GM21423 (cell line): Measurements from ENCODE around the gene HGFAC.

Experiments
- ATAC-seq: cut with Tn5 transposase; IDR thresholded peaks from one replicate; pipeline ENCODE4 v1.9.1; 2021; ENCODE audit warnings: mild to moderate bottlenecking, moderate library complexity; ENCODE audit not compliant: unreplicated experiment

HGFAC gene

DNA sequence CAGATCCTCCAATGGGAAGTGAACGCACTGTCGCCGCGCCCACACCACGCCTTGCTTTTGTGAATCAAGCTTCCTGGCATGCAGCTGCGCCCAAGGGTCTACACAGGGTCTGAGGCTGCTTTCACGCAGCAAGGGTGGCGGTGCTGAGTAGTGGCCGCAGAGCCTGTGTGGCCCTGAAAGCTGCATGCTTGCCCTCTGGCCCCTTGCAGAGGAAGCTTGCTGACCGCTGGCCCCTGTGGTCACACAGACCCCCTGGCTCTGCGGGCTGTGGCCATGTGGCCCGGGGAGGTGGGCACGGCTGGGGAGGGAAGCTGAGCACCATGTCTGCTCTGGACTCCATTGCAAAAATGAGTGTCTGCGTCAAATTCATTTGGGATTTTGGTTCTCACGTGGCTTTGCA, 30.1 kb downstream of the HGFAC start:
- no peak for ATAC-seq

DNA sequence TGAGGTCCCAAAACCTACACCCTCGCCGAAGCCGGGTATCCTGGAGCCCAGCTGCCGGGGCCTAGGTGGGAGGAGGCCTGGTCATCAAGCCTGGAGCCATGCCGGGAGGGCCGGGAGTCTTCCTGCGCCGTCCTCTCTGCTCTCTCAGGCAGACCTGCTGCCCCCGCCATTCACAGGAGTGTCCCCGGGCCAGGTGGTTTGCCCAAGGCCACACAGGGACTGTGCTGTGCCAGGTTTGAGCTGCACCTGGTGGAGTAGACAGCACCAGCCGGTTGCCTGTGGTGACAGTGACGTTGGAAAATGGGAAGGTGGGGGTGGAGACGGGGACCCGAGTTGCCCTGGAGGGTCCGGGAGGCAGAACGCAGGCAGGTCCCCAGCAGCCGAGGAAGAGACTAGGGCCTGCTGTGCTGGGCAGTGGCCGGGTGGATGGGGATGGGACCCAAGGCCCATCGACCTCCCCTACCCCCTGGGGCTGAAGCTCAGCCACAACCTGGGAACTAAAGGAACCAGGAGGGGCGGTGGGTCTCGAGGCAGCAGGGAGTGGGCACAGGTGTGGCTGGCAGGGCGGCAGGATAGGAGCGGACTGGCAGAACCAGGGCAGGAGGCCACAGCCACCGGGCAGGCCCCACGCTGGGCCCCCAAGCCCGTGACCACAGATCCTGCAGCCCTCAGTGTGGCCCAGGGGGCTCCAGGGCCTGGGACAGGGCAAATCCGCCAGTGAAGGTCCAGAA, 30.8 kb downstream of the HGFAC start:
- ATAC-seq: no peak

DNA sequence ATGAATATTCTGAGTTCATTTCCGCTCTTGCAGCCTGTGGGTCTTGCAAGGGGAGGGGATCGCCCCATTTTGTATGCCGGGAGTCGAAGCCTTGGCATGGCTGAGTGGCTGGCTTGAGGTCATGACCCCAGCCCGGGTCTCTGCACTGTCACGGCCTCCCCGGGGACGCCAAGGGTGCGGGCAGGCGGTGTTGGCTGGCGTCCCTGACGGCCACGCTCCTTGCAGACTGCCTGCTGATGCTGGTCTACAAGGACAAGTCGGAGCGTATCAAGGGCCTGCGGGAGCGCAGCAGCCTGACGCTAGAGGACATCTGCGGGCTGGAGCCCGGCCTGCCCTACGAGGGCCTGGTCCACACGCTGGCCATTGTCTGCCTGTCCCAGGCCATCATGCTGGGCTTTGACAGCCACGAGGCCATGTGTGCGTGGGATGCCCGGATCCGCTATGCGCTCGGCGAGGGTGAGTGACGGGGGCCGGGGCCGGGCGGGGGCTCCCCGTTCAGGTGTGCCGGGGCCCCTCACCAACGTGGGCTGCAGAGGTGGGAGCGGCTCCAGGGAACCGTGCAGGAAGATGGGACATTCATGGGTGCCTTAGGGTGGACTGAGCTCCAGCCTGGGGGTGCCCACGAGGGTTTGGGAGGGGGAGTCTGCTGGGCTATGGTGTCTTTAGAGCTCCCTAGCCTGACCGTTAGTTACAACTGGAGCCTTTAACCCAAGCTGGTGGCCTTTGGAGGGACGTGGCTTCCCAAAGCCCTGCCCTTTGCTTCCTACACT, 31.6 kb downstream of the HGFAC start:
- no peak for ATAC-seq

DNA sequence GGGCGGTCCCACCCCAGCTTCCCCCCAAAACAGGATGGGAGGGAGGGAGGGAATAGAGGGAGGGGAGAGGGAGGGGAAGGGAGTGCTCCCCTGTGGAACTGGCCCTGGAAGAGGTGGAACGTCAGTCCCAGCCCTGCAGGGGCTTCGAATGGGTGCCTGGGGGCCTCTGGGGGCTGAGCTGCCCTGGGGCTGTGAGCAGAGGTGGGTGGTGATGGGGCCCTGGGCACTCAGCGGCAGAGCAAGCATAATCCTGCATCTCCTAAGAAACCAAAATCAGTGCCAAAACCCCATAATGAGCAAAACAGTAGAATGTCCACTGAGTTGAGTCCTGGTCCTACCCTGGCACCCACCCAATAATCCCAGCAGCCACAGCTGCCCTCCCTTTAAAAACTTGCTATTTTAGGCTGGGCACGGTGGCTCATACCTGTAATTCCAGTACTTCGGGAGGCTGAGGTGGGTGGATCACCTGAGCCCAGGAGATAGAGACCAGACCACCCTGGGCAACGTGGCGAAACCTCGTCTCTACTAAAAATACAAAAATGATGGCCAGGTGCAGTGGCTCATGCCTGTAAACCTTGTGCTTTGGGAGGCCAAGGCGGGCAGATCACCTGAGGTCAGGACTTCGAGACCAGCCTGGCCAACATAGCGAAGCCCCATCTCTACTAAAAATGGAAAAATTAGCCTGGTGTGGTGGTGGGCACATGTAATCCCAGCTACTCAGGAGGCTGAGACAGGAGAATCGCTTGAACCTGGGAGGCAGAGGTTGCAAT, 32.4 kb downstream of the HGFAC start:
- no peak for ATAC-seq

DNA sequence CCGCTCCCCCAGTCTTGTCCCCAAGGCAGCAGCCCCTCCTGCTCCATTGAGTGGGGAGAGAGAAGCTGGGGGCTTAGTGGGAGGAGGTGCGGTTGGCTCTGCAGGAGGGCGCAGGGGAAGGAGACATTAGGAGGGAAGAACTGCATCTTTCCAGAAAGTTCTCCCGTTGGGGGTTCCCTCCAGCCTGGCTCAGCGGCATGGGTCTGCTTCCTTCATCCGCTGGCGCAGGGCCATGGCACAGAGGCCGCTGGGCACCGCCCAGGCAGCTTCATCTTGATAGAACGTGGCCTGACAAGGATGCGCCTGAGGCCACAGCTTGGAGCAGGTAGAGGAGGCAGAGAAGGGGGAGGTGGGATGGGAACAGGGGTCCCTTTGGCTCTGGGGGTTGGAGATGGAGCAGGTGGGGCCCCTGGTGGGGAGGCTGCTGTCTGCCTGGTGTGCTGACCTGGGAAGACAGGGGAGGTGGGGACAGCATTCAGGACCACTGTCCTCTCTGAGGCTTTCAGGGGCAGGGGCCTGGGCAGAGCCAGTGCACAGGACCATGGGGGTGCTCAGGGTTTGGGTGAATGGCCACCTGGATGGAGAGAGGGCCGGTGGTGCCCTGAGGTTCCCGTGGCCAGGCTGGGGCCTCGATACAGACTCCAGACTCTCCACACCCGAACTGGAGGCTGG, 33.4 kb downstream of the HGFAC start:
- ATAC-seq: no peak

DNA sequence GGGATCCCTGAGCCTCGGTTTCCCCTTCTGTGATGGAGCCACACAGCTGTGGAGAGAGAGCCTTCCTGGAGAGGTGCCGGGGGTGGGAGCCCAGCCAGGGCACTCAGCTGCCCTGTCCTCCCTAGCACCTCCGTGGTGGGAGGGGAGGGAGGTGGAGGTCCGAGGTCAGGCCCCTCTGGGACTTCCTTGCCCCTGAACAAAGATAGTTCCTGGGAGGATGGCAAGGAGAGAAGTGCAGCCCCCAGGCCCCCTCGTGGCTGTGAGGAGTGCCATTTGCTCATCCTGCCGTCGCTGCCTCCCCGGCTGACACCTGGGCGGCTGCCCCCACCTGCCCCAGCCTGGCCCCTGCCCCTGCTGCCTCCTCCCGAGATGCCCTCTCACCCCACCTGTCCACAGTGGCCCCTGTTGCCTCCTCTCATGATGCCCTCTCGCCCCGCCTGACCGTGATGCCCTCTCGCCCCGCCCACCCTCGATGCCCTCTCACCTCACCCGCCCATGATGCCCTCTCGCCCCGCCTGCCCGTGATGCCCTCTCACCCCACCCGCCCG, 34.0 kb downstream of the HGFAC start:
- no peak for ATAC-seq

DNA sequence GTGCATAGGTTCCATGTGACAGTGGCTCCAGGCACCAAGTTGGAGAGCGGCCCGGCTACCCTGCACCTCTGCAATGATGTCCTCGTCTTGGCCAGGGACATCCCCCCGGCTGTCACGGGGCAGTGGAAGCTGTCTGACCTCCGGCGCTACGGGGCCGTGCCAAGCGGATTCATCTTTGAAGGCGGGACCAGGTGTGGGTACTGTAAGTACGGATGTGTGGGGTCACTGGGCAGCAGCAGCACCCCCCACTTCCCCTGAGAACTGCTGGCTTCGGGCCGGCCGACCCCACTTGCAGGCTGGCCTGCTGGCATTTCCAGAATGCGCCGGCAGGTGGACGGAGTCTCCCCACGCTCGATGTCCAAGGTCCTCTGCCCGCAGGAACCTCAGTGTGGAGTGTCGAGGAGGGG, 34.6 kb downstream of the HGFAC start:
- no peak for ATAC-seq

DNA sequence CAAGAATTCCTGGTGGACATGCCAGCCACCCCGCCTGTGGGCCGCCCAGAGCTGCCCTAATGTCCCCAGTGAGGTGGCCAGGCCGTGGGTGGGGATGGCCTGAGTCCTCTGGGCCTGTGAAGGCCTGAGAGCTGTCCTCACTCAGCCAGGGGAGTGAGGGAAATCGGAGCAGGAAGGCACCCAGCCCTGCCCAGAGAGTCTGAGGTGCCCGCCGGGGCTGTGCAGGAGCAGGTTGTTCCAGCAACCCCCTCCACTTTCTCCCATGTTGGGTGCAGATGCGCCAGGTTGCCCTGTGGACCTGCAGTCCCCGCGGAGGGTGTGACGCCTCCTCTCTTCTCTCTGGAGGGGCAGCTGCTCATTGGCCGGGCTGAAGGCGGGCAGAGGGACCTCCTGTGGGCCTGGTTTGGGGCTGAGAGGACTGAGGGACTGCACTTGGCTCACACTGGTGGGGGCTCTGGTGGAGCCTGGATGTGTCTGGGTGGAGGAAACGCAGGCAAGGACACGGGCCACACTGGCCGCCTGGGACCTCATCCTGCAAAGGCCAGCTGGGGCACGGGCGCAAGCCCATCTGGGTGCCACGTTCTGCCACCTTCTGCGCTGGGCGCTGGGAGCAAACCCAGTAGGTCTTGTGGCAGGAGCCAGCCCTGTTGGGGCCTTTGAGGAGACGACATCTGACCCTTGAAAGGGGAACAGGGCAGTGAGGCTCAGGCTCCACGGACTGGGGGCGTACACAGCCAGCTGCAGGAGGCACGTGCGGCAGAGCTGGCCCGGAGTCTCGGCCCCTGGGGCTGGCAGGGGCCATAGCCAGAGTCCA, 35.4 kb downstream of the HGFAC start:
- ATAC-seq: no peak

DNA sequence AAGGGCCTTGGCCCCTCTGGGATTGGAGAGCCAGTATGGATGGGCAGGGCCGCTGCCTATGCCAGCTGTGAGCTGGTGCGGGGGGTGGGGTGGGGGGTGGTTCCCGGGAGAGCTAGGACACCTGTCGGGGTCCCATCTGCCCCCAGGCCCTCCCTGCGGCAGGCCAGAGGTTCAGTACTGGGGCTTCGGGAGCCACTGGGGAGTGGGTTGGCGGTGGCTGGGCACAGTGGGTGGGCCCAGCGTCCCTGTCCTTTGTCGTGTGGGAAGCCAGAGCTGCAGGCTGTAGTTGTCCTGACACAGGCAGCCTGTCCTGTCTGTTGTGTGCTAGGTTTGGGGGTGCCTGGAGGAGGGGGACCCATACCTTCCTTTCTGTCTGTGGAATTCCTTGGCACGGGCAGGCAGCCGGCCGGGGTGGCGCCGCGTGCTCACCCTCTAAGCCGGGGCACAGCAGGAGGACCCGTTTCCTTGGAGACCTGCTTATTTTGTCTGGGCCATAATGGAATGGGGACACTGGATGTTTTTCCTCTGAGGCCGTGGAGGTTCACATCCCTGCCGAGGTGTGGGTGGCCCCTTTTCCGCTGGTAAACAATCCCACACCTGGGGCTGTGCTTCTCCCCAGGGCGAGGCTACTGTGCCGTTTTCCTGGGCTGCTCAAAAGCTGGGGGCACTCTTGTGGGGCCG, 36.1 kb downstream of the HGFAC start:
- ATAC-seq: no peak

DNA sequence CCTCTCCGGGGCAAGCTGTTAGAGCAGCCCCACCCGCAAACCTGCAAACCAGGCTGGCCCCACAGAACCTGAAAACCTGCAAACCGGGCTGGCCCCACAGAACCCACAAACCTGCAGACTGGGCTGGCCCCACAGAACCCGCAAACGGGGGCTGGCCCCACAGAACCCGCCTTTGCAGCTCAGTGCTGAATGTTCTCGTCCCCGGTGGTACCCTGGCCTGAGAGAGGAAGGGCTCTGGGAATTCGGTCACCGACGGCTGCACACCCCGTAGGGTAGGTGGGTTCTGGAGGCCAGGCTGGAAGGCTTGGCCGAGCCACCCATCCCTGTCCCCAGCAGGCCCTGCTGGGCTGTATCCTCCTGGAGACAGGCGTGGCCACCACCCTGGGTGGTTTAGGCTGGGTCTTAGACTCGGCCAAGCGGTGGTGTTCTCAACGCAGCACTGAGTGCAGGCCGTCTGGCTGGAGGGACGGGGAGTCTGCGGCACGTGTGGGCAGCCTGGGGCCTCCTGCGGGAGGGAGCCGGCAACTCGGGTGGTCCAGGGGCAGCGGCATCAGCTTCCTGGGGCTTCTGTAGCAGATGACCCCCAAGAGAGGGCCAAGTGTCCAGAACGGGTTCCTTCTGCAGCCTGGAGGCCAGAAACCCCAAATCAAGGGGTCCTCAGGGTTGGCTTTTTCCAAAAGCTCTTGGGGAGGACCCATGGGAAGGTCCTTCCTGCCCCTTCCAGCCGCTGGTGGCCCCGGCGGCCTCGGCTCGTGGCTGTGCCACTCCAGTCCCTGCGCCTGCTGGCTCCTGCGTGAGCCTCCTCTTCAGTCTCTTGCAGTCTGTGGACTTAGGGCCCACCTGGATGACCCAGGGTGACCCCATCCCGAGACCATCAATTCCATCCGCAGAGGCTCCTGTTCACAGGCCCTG, 36.9 kb downstream of the HGFAC start:
- no peak for ATAC-seq

DNA sequence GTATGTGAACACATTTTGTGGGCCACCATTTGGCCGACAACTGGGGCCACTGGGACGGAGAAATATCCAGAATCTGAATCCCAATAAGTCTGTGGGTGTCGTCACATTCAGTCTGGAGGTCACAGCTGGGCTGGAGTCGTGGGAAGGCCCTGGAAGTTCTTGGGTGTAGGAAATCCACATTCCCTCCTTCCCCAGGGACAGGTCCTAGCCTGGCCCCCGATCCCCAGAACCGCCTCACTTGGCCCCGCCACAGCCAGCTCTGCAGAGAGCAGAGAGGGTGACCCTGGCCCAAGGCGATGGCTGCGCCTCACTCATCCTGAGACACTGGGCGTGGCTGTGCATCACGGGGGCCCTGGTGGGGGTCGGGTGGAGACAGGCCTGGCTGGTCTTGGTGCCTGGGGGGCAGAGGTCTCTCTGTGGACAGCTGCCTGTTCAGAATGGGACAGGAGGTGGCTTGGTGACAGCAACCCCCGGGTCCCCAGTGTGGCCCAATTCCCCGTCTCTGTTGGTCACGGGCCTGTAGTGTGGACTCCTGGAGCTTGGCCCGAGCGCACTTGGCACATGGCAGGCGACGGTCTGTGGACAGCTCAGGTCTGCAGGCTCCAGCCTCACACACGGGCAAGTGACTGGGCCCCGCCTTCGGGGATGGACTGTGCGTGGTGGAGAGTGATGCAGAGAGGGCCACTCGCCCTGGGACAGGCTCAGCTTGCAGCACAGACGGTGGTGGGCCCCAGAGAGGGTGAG, 37.8 kb downstream of the HGFAC start:
- no peak for ATAC-seq

DNA sequence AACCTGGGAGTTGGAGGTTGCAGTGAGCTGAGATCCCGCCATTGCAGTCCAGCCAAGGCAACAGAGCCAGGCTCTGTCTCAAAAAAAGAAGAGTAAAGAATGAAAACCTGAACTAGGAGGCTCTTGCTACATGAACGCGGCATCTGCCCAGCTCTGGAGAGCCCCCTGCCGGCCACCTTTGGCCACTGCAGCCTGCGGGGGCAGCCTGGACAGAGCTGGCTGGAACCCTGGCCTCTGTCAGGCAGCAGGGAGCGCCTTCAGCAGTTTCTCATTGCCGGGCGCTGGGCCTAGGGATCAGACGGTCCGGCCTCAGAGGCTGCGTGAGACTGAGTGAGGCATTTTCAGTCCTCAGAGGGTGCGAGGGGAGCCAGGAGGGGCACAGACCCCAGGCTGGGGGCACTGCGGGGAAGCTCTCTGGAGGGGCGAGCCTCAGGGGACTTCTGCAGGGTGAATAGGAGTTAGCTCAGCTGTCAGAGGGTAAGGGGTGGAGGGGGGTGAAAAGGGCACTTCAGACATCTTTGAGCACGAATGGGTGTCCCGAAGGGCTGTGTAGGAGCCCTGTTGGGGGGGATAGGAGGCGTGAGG, 38.9 kb downstream of the HGFAC start:
- ATAC-seq: no peak

DNA sequence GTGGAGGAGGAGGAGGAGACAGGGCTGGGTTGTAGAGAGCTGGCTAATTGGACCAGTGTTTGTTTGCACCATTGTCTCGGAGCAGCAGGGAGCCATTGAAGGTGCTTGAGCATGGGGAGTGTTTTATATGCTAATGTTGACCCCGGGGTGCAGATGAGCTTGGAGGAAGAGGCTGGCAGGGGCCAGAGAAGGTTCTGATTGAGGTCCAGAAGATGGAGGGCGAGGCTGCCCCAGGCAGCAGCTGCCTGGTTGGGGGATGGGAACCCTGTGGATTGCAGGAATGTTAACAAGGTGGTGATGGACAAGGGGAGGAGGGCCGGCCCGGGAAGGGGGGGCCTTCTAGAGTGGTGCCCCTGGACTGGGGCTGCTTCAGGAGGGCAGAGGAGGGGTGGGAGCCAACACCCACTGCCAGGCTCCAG, 39.4 kb downstream of the HGFAC start:
- ATAC-seq: no peak

DNA sequence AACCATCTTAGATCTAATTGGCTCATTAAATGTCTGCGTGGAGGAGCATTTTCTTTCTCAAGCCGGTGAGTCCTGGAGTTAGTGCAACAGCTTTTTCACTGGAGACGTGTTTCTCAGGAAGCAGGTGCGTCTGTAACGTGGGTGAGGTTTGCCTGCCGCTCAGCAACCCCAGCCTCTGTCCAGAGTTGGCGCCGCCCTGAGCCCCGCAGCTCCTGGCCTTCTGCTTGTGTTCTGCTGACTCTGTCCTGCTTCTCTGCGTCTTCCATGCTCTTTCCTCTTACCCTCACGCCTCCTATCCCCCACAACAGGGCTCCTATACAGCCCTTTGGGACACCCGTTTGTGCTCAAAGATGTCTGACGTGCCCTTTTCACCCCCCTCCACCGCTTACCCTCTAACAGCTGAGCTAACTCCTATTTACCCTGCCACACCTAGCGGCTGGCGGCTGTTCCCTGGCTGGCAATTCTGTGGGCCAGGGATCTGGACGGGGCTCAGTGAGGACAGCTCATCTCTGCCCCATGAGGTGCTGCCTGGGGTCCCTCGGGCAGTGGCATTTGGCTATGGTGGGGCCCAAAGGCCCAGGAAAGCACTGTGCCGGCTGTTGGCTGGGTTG, 40.1 kb downstream of the HGFAC start:
- ATAC-seq: no peak

DNA sequence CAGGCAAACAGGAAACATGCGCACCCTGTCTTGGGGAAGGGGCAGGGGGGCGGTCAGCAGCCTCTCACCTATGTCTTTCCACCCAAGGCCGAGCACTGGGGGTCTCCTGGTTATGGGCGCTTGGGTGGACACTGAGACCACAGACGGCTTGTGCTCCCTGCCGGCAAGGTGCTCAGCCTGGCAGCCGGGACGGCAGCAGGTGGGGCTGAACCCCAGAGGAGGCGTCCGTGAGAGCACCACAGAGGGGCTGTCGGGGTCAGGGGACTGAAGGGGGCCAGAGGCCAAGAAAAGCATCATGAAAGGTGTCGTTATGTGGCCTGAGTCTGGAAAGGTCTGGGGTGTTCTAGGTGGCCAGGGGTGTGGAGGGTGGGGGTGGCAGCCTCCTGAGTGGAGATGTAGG, 40.9 kb downstream of the HGFAC start:
- ATAC-seq: no peak

DNA sequence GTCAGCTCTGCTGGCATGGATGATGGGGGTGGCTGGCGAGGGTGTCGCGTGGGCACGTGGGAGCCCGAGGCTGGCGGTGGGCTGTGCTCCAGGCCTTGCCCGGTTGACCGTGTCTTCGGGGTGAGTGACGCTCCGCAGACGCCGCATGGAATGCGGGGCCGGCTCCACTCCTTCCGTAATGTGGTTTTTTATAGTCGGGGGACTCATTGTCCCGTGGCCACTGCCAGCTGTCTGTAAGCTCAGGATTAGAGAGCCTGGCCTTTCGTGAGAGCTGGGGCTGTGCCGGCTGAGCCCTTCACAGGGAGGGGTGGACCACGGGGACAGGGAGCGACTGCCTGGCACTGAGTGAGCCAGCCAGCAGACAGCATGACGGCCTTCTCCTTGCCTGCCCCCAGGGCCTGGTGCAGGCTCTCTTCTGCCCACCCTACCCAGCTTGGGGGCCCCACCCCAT, 41.7 kb downstream of the HGFAC start:
- ATAC-seq: no peak
